RWPE1 (cell line): ENCODE data around the gene FRAS1.

ENCODE experiments used
- CTCF ChIA-PET: fragments of 350-600 bp; sonication (Branson Sonifier 250); formaldehyde crosslinking; extraction: SDS; loops from one replicate; lab custom pipeline; 2021; lab: Yijun Ruan, JAX
- POLR2A ChIA-PET: fragments of 400-600 bp; formaldehyde crosslinking; extraction: SDS; loops from one replicate; lab custom pipeline; 2020; ENCODE audit warnings: antibody characterized with exemption; ENCODE audit not compliant: low non-redundant PET; lab: Yijun Ruan, JAX
- DNase-seq: peaks from one replicate; pipeline ENCODE4 v3.0.0; 2012; ENCODE audit warnings: low spot score
- H3K27ac ChIP-seq: fragments of 450-650 bp; 2 replicates; pipeline ENCODE4 v1.5.1; 2017
- TF ChIP-seq, protein P1 (sequence below): fragments of 450-650 bp; conservative IDR thresholded peaks from 2 replicates; pipeline ENCODE4 v1.5.1; 2017; ENCODE audit warnings: low read depth, mild to moderate bottlenecking

Gene FRAS1

GRCh38 chr4:78056265-78057129 lies 626 bp upstream of the FRAS1 start:
- peak; percentile 77 for DNase-seq
- H3K27ac ChIP-seq, result peak overlapping the region; percentile 59
- POLR2A ChIA-PET, result no interaction called here
- TF ChIP-seq, protein P1, sequence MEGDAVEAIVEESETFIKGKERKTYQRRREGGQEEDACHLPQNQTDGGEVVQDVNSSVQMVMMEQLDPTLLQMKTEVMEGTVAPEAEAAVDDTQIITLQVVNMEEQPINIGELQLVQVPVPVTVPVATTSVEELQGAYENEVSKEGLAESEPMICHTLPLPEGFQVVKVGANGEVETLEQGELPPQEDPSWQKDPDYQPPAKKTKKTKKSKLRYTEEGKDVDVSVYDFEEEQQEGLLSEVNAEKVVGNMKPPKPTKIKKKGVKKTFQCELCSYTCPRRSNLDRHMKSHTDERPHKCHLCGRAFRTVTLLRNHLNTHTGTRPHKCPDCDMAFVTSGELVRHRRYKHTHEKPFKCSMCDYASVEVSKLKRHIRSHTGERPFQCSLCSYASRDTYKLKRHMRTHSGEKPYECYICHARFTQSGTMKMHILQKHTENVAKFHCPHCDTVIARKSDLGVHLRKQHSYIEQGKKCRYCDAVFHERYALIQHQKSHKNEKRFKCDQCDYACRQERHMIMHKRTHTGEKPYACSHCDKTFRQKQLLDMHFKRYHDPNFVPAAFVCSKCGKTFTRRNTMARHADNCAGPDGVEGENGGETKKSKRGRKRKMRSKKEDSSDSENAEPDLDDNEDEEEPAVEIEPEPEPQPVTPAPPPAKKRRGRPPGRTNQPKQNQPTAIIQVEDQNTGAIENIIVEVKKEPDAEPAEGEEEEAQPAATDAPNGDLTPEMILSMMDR, result no peak
- CTCF ChIA-PET, result interaction anchor here (0.5 kb wide), 1 partner anchor 11 kb away, joined by 3 read pairs; no protein-coding TSS in a partner anchor

- H3K27ac ChIP-seq, result no peak overlapping the region; the same call in 1 of the 2 replicates
- DNase-seq, result peak; percentile 24
- ChIA-PET POLR2A (no interaction called here), CTCF (interaction anchor here (0.7 kb wide), 2 partner anchors 15 to 35 kb away, joined by 3 to 5 read pairs; no protein-coding TSS in a partner anchor)
- TF ChIP-seq, protein P1, result no peak
Measured at GRCh38 chr4:78057600-78058550, 752 bp downstream of the FRAS1 start.

- DNase-seq, result peak; percentile 47
- ChIA-PET CTCF (interaction anchor here (0.5 to 1.0 kb wide), 9 partner anchors 80 to 1897 kb away, joined by 3 to 6 read pairs (median 3); no protein-coding TSS in a partner anchor), POLR2A (no interaction called here)
- no peak overlapping the region for H3K27ac ChIP-seq
- TF ChIP-seq, protein P1, result no peak
Measured at GRCh38 chr4:78058591-78059523, 1.7 kb downstream of the FRAS1 start.

- DNase-seq, result peak; percentile 44
- H3K27ac ChIP-seq, result no peak overlapping the region
- ChIA-PET POLR2A (no interaction called here), CTCF (interaction anchor here (0.6 to 1.0 kb wide), 7 partner anchors 79 to 808 kb away, joined by 3 to 6 read pairs (median 3); no protein-coding TSS in a partner anchor)
- TF ChIP-seq, protein P1, result 0 out of 2 replicates have a peak, but pooled peaks have one; percentile 30
Measured at GRCh38 chr4:78059524-78059889, 2.4 kb downstream of the FRAS1 start.

GRCh38 chr4:78059938-78060337 lies 2.8 kb downstream of the FRAS1 start:
- ChIA-PET CTCF (interaction anchor here (0.6 to 1.0 kb wide), 5 partner anchors 382 to 1852 kb away, joined by 3 to 5 read pairs (median 3); no protein-coding TSS in a partner anchor), POLR2A (no interaction called here)
- TF ChIP-seq, protein P1, result no peak
- no peak overlapping the region for H3K27ac ChIP-seq
- no peak for DNase-seq
